HG02885 (cell line): ENCODE results near the gene ACSL1.

ENCODE experiments used
- ATAC-seq: cut with Tn5 transposase; IDR thresholded peaks from one replicate; pipeline ENCODE4 v1.9.1; 2021; ENCODE audit warnings: mild to moderate bottlenecking; ENCODE audit not compliant: unreplicated experiment, poor library complexity

Gene ACSL1, protein sequence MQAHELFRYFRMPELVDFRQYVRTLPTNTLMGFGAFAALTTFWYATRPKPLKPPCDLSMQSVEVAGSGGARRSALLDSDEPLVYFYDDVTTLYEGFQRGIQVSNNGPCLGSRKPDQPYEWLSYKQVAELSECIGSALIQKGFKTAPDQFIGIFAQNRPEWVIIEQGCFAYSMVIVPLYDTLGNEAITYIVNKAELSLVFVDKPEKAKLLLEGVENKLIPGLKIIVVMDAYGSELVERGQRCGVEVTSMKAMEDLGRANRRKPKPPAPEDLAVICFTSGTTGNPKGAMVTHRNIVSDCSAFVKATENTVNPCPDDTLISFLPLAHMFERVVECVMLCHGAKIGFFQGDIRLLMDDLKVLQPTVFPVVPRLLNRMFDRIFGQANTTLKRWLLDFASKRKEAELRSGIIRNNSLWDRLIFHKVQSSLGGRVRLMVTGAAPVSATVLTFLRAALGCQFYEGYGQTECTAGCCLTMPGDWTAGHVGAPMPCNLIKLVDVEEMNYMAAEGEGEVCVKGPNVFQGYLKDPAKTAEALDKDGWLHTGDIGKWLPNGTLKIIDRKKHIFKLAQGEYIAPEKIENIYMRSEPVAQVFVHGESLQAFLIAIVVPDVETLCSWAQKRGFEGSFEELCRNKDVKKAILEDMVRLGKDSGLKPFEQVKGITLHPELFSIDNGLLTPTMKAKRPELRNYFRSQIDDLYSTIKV

GRCh38 chr4:184825896-184826690 is at the start of gene ACSL1:
ACSL1 (minus strand) TSS chr4:184825968; CDS start chr4:184803514, 22,454 bp downstream.
- peak; percentile 70 for ATAC-seq

DNA sequence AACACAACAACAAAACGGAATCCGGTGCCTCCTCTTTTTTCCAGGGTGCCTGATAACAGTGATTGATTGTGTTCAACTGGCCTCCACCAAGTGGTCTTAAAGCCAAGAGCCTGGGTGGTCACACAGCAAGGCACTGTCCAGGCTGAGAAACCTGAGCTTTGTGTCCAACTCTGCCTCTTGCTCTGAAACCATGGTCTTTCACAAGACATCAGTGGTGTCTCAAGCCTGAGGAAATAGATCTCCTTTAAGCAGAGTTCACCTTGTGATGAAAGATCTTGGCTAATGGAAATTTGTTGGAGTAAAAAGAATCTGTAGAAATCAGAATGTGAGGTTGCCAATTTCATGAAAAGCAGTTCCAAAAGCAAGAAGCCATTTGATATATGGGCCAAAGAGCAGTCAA is 47.3 kb upstream of the ACSL1 start:
- ATAC-seq: no peak

GRCh38 chr4:184870718-184871117 is 45.0 kb upstream of the ACSL1 start:
- ATAC-seq: no peak

DNA sequence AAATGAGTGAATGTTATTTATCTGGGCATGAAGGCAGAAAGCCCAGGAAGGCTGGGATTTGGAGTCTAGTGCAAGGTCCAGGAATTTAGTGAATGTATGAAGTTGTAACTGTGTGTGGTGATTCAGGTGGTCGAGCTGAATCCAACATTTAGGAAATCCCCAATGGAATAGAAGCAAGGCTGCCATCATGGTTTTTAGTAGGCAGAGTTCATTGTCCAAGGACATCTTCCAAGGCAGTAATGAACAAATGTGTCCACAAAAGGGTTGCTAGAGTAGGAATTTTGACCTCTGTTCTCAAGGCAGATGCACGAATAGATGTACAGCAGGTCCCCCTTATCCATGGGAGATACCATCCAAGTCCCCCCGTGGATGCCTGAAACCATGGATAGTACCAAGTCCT is 42.9 kb upstream of the ACSL1 start:
- no peak for ATAC-seq

DNA sequence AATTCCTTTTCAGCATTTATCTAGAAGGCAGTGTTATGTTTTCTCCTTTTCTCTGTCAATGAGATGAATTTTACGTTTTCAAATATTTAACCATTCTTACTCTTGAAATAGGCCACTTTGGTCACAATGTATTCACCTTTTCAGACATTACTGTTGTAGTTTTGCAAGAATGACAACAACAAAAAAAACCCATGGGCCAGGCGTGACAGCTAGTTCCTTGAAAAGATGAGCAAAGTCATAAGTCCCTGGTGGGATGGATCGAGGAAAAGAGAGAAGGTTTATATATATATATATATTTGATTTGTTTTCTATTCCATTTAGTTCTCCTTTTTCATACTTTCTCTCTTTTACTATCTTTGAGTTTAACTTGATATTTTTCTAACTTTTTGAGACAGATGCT is 38.1 kb upstream of the ACSL1 start:
- no peak for ATAC-seq

GRCh38 chr4:184861047-184861446 is 35.3 kb upstream of the ACSL1 start:
- no peak for ATAC-seq

DNA sequence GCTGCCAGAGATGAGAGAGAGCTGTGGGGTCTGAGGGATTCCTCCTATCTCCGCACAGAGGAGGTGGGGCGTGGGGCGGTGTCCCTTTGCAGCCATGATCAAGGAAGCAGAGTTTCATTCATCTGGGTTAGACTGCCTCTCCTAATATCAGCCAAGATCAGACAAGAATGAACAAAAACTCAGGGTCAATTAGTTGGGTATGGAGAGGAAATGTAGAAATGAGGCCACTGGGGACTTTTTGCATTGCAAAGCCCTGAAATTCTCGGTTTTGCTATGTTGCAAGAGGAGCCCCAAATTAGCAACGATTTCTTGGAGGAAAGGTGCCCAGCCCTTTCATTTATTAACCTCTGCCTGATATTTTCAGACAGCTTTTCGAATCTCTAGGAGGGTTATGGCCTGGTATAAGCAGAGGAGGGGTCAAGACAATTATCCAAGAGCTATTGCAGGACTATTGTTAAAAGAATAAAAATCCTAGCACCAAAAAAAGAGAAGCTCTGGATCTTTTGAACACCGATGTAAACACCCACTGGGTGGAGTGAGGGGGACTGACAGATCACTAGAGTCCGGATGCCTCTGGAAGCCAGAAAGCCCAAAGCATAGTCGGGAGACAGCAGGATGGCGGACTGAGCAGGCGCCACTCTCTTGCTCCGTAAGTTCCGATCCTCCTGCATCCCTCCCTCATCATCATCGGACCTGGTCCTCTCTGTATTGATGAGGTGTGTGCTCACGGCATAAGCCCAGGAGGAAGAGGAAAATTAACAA is 34.4 kb upstream of the ACSL1 start:
- peak; percentile 55 for ATAC-seq

GRCh38 chr4:184857441-184858121 is 31.8 kb upstream of the ACSL1 start:
- no peak for ATAC-seq

- ATAC-seq: no peak
Measured at GRCh38 chr4:184856277-184856609, 30.5 kb upstream of the ACSL1 start.

- ATAC-seq: no peak
Measured at GRCh38 chr4:184854673-184855072, 28.9 kb upstream of the ACSL1 start.

DNA sequence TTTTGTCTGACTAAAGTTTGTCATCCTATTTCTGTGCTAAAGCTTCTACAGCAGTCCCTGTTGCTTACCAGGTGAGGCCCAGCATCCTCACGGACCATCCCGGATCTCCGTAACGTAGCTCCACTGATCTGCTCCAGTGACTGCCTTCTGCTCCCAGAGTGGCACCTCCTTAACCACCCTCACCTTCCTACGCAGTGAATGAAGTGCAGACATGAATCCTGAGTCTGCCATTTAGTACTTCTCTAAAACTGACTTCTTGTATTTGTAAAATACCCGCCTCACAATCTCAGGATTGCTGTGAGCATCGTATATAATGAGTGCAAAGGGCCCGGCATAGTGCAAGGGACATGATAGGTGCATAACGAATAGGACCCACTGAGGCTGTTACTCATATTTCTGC is 27.7 kb upstream of the ACSL1 start:
- ATAC-seq: no peak

DNA sequence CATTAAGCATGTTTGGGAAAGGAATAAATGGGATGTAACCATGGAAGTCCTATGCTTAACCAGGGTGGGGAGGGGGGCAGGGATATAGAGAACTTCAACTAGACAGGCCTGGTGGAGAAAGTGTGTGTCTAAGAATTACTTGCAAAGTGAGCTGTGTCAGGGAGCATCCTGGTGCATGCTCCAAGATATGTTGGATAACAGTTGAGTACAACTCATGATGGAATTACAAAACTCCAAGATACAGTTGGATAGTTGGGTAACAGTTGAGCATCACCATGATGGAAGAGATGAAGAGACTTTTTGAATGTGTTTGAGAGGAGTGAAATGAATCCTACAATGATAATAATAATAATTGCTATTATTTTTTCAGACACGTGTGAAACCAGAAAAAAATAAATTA is 26.1 kb upstream of the ACSL1 start:
- no peak for ATAC-seq

DNA sequence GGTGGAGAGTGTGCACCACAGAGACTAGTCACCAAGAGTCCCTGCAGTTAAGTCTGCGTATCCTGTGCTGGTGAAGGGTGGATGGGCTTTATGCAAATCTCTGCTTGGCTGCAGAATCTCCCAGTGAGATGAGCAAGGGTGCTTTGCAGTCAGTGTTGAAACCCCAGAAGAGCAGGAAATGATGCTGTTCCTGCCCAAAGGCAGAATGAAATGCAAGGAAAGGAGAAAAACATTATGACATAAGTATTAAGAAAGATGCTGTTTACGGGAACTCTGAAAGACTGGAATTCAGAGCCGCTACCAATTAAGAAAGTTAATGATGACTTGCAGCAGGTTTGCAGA is 25.4 kb upstream of the ACSL1 start:
- peak; percentile 68 for ATAC-seq

- peak; percentile 65 for ATAC-seq
Measured at GRCh38 chr4:184850431-184851199, 24.8 kb upstream of the ACSL1 start.

DNA sequence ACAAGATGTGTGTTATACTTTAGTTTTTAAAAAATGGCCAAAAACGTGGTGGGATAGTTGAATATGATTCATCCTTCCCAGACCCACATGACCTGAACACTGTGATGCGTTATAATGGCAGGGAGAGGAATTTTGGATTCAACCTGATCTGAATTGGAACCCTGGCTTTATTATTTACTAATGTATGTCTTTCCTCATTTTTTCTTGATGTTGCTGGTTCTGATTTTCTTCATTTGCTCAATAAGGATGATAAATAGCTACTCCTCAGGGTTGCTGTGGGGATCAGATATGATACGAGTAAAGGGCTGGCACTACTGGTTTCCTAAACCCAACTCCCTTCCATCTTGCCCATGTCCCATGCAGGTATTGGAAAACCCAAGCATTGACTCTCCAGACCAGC is 24.2 kb upstream of the ACSL1 start:
- no peak for ATAC-seq

GRCh38 chr4:184849185-184849584 is 23.4 kb upstream of the ACSL1 start:
- ATAC-seq: peak; percentile 36

DNA sequence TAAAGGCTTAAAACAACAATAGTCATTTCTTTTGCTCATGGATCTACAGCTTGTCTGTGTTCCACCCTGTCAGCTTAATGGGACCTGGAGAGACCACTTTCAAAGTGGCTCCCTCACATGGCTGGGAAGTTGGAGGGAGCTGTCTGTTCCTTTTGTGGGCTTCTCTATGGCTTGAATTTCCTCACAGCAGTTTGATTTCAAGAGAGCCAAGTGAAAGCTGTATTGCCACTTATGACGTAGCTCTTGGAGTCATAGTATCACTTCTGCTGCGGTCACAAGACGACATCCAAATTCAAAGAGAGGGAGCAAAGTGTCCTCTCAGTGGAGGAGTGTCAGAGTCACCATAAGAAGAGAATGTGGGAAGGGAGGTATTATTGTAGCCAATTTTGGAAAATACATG is 22.7 kb upstream of the ACSL1 start:
- peak; percentile 27 for ATAC-seq

DNA sequence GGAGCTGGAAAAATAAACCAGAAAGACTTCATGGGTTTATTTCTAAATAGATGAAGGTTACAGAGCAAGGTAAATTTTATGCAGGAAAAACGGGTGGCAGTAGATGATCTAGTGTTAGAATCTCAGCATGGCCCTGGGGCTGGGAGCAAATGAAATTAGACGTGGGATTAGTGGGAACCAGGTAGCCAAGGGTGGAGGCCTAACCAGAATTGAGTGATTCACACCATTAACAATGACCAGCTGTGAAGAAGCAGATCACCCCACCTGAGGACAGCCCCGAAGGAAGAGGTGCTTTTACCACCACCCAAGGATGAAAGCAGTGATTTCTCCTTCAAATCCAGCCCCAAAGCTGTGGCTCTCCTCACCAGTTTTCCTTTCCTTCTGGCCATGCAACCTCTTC is 20.8 kb upstream of the ACSL1 start:
- no peak for ATAC-seq

DNA sequence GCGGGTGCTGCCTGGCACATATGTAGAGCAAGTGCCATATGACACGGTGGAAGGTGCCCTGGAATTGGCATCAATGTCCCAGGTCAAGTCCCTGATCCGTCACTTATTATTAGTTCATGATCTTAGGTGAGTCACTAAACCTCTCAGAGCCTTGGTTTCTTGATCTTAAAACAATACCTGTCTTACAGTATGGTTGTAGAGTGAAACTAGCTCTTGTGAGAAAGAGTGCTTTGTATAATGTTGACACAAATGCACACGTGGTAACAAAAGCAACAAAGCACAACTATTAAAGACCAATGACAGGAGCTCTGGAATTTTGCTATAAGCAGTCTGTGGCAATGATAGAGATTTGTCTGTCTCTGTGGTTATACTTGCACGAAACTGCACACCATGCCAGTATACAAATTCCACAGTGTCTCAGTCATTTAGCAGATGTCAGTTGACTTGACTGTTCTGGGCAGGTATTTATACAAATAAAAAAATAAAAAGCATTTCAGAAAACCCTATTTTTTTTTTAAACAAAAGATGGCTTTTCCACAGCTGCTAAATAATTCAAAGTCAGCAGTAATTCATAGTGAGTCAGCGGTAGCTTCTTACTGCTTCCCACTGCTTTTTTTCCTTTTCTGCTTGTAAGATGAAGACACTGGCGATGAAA is 19.7 kb upstream of the ACSL1 start:
- ATAC-seq: no peak
